Measurements from ENCODE around the gene GNG14.
"Not testable (repeated sequence)": the region's sequence is repeated elsewhere in the genome, so short reads cannot be mapped to it uniquely, and the experiment has no call there.

Gene GNG14

DNA sequence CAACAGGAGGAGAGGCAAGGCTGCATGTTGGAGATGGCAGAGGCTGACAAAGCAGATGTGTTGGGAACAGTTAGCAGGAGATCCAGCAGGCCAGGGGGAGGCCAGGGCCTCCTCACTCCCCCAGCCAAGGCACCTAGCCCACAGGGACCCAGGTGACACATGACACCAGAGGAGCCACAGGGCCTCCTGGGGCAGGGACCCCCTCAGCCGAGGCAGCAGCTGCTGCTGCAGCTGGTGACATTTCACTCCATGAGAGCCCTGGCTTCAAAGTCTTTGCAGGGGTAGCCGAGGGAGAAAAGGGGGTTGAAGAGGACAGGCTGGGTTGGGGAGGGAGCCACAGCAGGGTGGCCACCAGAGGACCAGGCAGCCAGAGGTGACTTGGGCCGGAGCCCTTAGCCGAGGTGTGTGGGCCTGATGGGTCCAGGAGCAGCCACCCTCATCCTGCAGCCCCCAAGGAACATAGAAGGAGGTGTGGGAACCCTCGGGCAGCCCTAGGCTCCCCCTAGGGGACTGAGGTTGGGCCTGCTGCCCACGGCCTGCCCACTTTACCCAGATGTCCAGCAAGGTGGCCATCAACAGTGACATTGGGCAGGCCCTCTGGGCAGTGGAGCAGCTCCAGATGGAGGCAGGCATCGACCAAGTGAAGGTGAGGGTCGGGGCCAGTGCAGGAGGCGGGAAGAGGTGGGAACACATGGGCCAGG lies at the start of gene GNG14:
Gene GNG14 (plus strand): TSS at position 503 of the 701 bp plus-strand sequence. CDS start 51 bp downstream, at position 554.
- no peak for DNase-seq

DNA sequence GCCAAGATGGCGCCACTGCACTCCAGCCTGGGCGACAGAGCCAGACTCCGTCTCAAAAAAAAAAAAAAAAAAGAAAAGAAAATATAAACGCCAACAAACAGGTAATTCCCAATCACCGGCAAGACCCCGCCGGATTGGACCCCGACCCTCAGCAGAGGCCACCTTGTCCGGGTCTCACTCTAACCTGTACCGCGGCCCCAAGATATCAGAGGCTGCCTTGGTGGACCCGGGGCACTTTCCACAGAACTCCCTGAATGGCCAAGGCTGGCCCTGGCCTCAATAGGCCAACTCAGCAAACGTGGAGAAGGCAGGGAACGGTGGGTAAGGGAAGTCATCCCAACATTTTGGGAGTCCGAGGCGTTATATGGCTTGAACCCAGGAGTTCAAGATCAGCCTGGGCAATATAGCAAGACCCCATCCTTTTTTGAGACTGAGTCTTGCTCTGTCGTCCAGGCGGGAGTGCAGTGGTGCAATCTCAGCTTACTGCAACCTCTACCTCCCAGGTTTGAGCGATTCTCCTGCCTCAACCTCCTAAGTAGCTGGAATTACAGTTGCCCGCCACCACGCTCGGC lies 49.1 kb upstream of the GNG14 start:
- no peak for DNase-seq

DNA sequence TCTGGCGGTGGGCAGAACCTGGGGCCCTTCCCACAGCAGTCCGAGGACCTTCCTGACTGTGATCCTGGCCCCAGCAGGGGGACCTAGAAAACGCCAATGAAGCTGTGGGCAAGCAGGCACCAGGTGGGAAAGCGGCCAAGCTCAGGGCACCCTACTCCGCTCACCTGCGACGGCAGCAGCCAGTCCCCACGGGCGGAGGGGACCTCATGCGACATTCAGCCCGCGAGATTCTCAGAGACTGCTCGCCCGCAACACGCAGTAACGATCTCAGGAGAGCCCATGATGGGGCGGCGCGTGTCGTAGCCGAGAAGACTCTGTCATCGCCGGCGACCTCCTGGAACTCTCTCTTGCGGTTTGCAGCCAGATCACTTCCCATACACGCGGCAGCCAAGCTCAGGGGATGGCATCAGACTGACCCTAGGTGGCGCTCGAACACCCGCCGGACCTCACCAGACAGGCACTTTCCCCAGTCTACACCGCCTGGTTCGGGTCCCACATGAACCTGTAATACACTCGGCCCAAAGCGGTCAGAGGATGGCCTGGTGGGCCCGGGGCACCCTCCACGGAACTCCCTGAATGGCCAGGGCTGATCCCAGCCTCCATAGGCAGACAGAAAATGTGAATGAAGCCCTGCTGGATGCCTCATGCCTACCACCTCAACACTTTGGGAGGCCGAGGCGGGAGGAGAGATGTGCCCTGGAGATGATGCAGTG lies 47.7 kb upstream of the GNG14 start:
- DNase-seq = peak; percentile 83

DNA sequence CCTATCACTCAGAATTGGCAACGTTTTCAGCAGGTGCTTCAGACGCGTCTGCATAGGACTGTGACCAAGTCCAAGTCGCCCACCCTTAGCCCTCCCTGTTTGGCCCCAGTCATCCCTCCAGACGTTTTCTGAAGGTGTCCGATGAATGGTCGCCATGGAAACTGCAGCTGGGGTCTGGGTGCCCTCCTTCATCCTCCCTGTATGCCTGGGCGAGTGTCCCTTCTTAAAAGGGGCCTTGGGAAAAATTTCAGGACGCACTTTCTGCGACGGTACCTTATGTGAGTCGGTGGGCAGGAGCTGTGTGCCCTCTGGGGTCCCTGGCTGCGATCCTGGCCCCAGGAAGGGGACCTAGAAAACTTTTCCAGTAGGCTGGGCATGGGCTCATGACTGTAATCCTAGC lies 46.3 kb upstream of the GNG14 start:
- DNase-seq = no peak

DNA sequence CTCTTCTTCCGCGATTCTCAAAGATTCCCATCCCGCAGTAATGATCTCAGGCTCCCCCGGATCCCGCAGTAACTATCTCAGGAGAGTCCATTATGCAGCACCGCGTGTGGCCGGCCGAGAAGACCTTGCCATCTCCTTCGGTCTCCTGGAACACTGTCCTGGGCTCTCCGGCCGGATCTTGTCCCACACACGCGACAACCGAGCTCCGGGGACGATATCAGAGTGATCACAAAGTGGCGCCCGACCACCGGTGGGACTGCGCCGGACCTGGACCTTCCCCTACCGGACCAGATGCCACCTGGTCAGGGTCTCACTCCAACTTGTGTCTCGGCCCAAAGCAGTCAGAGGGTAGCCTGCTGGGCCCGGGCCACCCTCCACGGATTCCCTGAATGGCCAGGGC lies 45.3 kb upstream of the GNG14 start:
- DNase-seq = no peak

DNA sequence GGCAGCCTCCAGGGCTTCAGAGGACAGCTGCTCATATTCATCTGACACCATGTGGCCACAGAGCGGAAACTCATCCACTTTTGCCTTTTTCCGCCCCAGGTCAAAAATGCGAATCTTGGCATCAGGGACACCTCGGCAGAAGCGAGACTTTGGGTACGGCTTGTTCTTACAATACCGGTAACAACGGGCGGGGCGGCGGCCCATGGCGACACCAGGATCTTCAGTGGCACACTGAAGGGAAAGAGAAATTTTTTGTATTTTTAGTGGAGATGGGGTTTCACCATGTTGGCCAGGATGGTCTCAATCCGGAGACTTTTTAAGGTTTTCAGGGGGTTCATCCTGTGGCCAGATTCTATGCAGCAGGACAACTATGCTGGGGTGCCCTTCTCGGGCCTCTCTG lies 44.1 kb upstream of the GNG14 start:
- not testable (repeated sequence) for DNase-seq

DNA sequence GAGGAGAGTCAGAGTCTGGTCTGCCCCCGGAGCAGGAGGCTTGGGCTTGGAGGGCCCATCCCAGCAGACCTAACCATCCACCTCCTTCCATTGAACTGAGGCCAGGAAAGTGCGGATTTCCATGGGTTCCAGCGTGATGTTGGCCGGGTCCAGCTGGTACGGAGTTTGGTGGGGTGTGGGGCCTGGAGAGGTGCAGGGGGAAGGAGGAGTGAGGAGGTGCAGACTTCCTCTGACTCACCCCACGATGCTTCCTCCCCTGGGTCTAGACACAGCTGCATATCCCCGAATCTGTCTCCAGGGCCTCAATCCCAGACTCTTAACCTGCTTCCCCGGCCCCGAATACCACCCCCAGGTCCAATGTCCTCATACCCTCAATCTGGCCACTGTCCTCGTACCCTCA lies 41.2 kb upstream of the GNG14 start:
- no peak for DNase-seq

DNA sequence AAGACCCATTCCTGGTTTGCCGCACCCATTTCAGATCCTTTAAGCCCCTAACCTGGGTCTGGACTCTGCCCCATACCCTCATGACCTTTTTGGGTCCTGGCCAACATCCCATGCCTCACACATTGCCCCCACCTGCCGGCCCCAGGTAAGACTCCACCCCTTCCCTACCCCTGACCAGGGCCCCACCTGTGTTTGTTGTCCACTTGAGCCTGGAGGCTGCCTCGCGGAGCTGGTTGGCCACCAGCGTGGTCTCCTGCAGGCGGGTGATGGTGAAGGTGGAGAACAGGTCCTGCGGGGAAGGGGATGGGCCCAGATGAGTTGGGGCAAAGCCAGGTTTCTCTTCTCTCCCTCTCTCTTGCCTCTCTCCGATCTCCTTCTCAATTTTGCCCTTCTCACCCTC lies 40.8 kb upstream of the GNG14 start:
- DNase-seq = no peak

DNA sequence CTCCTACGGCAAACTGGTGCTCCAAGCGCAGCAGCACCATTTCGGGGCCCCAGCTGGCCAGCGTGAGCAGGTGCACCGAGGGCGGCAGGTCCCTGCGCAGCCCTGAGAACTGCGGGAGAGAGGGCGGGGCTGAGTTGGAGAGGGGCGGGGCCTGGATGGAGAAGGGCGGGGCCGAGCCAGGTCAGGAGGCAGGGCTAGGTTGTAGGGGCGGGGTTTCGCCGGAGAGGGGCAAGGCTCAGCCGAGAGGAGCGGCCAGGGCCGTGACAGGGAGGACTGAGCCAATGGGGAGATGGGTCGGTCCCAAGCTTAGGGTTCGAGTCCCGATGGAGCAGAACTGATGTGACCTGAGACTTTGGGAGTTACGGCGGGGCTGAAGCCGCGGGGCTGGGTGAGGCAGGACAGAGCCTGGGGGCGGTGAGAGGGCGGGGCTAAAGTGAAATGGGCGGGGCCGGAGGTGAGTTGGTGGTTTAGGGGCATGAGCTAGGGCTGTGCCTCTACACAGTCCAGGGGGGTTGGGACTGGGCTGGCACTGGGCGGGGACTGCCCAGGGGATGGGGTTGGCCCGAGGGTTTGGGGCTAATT lies 40.2 kb upstream of the GNG14 start:
- no peak for DNase-seq

DNA sequence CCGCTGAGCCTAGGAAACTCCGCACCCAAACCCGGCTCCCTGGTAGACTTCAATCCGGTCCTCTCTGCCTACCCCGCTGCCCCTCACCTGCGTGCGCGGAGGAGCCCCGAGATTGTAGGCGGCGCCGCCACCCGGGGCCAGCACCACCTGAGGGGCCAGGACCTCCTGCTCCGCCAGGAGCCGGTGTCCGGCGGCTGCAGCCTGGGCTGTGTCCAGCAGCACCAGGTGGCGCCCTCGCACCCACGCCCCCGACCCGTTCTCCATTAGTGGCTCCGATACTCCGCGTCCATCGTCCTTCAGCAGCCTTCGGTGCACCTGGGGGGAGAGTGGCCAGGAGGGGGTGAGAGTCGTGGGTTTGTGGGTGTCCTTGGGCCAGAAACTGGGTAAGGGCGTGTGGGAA lies 39.7 kb upstream of the GNG14 start:
- DNase-seq = no peak

DNA sequence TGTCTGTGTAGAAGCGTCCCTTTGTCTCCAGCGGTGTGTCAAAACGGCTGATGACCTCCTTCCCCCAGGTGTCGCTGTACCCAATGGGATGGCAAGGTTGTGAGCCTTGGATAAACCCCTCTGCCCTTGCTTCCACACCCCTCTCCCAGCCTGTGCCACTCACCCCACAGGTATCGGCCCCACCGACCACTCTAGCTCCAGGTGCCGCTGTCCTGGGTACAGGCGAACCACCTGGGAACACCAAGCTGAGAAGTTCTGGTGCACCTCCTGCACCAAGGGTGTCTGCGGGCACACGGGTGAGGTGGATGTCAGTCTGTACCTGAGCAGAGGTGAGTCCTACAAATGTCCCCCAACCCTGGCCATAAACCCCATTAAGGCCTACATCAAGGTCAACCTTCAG lies 37.9 kb upstream of the GNG14 start:
- no peak for DNase-seq

DNA sequence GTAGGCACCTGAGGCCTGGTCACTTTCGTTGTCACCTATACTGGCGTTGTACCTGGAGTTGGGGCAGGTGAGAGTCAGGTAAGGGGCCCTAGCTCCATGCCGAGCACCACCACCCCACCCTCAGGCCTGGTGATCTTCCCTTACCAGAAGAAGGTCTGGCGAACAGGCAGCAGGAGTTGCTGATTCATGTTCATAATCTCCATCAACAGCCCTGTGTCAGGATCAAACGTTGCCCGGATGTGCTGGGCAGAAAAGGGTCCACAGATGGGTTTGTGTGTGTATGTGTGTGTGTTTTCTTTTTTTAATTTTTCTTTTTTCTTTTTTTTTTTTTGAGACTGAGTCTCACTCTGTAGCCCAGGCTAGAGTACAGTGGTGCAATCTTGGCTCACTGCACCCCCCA lies 35.6 kb upstream of the GNG14 start:
- DNase-seq = no peak

DNA sequence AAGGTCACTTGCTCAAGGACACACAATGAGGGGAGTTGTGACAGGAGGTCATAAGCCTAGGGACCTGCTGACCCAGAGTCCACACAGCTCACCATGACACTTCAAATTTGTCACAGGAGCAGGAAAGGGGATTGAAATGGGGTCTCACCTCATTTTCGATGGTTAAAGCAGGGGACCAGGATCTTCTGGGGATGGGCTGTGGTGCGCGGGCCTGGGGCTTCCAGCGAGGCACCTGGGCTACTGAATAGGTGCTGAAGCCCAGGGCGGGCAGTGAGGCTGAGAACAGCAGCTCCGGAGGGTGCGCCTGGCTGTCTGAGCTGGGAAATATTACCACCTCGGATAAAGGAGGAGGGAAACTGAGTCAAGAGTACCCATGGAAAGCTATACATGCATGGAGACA lies 32.3 kb upstream of the GNG14 start:
- no peak for DNase-seq

DNA sequence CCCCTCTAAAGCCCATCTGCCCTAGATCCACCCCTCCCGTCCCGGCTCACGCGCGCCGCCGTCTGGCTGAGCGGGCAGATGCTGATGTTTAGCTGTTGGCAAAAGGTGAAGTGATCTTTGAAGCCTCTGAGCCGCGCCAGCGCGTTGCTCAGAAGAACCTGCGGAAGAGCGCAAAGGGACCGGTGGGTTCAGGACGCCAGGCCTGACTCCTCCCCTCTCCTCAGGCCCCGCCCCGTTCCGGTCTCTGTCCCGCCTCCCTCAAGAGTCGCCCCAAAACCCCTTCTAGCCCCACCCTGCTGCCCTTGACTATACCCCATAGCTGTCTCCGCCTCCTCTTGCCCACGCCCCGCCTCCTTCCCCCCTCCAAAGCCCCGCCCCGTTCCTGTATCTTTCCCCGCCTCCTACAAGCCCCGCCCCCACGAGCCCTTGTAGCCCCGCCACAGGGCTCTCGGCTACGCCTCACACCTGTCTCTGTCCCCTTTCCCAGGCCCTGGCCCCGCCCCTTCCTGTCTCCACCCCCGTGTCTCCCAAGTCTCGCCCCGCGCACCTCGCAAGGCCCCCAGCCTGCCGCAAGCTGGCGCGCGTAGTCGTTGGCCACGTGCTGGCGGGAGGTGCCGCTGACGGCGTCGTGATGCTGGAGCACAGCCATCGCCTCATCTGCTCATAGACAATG lies 30.8 kb upstream of the GNG14 start:
- no peak for DNase-seq

DNA sequence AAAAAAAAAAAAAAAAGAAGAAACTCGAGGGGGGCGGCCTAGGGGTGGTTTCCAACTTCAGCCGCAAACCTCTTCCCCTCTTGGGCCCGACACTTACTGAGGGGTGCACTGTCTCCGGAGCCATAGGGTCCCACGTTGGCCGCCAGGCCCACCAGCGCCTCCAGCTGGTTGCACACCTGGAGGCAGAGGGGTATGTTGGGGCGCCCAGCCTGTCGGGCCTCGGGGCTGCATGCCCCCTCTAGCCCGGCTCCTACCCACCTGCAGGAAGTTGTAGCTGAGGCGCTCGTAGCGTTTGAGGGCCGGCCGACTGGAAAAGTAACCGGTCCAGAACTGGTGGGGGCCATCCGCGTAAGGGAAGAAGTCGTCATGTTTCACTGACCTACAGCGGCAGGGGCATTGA lies 29.8 kb upstream of the GNG14 start:
- no peak for DNase-seq

DNA sequence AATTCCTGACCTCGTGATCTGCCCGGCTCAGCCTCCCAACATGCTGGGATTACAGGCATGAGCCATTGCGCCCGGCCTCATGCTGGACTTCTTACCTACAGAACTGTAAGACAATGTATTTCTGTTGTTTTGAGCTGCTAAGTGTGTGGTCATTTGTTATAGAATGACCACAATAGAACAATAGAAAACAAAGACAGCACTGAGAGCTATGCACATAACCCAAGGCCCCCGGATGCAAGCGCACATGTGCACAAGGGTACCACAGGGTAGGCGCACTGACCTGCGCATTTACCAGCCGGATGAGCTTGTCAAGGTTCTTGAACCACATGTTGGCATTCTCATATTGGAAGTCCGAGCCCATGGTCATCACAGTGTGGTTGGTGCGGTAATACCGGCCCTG lies 26.8 kb upstream of the GNG14 start:
- no peak for DNase-seq

DNA sequence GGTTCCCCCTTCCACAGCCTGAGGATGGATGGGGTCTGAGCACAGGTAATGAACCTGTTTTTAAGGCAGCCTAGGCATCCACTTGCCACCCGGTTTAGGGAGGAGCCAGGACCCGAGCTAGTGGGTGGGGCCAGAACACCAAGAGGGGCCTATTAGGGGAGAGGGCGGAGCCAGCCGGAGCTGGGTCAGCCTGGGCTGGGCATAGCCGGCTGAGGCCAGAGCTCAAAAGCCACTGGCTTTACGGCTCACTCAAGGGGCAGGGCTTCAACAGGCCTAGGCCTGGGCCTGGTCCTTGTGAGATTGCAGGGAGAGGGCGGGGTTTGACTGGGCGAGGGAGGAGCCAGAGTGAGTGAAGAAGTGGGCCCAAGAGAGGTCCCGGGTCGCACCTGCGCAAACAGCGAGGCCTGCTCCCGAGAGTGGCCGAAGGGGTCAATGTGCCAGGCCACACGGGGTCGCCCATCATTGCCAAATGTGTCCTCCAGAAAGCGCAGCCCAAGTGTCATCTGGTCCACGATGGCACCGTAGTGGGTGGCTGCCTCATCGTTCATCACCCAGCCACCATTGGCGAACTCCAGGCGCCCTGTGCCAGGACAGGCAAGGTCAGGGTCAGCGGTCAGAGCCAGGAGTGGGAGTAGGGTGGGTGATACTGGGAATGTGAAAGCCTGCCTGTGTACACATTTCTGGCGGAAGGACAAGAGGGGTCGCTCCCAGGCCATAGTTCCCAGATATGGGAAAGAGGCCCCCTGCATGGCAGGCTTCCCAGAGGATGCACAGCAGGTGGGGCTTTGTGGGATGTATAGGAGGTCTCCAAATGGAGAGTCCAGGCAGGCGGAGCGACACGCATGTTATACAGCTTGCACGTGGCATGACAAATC lies 23.2 kb upstream of the GNG14 start:
- DNase-seq = no peak

DNA sequence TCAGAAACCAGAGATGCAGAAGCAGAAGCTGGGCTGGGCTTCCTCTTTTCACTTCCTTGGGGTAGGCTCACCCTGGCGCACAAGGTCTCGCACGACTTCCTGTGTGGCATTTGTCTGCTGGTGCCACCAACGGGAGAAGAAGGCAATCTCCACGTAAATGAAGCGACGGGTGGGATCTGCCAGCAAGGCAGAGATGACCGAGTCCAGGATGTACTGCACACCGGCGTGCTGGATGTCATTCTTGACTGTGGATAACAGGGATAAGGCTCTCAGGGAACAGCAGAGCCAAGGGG lies 22.6 kb upstream of the GNG14 start:
- no peak for DNase-seq

DNA sequence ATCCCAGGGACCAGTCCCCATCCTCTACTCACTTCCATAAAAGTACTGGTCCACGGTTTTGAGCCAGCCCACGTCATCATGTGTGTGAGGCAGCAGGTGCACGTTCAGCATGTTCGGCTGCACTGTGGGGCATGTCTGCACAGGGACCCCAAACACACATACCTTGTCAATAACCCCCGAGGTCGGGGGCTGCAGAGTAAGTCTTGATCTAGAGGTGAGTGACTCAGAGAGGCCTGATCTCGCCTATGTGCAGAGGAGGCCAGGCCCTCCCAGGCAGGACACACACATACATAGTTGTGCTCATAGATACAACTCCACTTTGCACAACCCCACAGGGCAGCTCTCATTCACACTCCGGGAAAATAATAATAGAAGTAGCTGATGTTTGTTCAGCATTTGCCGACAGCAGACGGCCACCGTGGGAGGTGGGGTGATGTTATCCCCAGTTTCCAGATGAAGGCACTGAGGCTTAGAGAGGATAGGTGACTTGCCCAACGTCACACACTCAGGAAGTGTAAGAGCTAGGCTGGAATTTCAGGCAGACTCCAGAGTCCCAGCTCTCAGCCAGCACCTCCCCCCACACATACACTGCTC lies 22.0 kb upstream of the GNG14 start:
- no peak for DNase-seq

DNA sequence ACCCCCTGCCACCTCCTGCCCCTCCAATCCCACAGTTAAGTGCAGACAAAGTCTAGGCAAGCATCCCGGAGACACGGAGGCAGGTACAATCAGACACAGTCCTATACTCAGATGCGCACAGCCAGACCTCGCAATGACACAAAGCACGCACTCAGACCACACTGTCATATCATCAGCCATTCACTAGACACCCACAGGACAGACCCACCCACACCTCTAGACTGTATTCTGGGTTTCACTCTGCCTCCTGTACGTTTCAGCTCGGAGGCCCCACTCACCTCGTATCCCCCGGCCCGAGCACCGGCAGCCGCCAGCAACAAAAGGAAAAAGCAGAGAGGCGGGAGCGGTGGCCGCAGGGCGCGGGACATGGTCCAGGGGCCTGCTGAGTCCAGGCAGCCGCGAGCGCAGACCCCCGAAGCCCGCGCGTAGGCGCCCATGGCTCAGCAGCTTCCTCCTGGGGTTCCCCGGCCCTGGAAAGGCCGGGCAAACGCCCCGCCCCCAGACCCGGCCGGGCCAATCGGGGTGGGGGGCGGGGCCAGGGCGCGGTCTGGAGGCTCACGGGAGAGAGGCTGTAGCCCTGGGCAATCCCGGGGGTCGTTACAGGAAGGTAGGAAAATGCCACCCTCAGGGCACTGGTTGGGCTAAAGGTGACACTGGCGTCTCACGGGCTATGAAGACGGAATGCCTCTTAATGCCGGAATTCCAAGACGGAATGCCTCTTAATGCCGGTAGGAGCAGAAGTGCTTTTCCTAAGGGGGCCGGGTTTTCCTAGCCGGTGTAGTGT lies 21.3 kb upstream of the GNG14 start, which contains the start of the genes MAN2B1 and WDR83:
Gene MAN2B1 (minus strand): TSS at position 478 of the 784 bp plus-strand sequence. CDS start 41 bp downstream, at position 437.
Gene WDR83 (plus strand): TSS at position 543 of the 784 bp plus-strand sequence. CDS start 2,984 bp downstream, outside the sequence.
- DNase-seq = peak; percentile 82

DNA sequence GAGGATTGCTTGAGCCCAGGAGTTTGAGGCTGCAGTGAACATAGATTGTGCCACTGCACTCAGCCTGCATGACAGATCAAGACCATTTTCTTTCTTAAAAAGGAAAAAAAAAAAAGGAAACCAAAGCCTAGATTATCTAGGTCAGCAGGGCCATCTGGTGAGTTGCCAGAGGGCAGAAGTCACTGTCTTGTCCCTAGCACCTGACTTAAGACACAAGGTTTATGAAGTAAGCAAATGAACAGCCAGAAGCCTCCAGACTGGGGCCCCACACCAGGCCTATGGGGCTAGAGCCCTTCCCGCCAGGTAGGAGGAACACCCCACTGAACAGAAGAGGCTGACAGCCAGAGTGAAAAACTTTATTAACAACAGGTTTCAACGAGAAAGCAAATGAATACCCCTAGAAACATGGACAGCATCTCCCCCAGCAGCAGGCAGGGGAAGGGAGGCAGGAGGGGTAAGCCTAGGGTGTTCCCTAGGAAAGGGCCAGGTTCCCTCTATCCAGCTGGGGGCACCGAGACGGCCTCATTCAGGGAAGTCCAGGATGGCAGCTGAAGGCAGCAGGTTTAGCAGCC lies 20.0 kb upstream of the GNG14 start:
- DNase-seq = no peak

Measured in right forelimb (tissue), 1 donor.